GM23338 (cell line): ENCODE results near the gene SLC27A4. TPM values are rescaled to one million over a fixed set of nuclear protein-coding genes. Genes with fewer than 3 reads are reported as not detected.

ENCODE experiments used
- ATAC-seq: fragments of 200-7000 bp; cut with Tn5 transposase; 3 replicates; pipeline ENCODE4 v1.9.1; 2020
- DNase-seq: peaks from one replicate; pipeline ENCODE4 v3.0.0-alpha.2; 2015; ENCODE audit warnings: low spot score
- H2AFZ ChIP-seq: fragments of 200-600 bp; sonication (generic); 2 replicates; pipeline ENCODE4 v1.8.0; 2016; ENCODE audit warnings: antibody characterized with exemption, mild to moderate bottlenecking, moderate library complexity
- H3F3A ChIP-seq: fragments of 200-600 bp; sonication (generic); replicated peaks from 2 replicates; pipeline ENCODE4 v1.8.0; 2017; ENCODE audit warnings: antibody characterized with exemption, mixed run types, low read depth
- H3K27ac ChIP-seq: fragments of 200-600 bp; sonication (generic); 2 replicates; pipeline ENCODE4 v1.6.1; 2016; ENCODE audit warnings: low read depth
- H3K27me3 ChIP-seq: fragments of 200-600 bp; sonication (generic); 2 replicates; pipeline ENCODE4 v1.8.0; 2016; ENCODE audit warnings: mild to moderate bottlenecking, mixed run types, moderate library complexity; ENCODE audit not compliant: insufficient read depth
- H3K36me3 ChIP-seq: fragments of 200-600 bp; sonication (generic); 2 replicates; pipeline ENCODE4 v1.8.0; 2016; ENCODE audit warnings: mild to moderate bottlenecking; ENCODE audit not compliant: insufficient read depth
- H3K4me1 ChIP-seq: fragments of 200-600 bp; sonication (generic); 2 replicates; pipeline ENCODE4 v1.8.0; 2016; ENCODE audit warnings: mild to moderate bottlenecking, moderate library complexity; ENCODE audit not compliant: insufficient read depth
- H3K4me2 ChIP-seq: fragments of 200-600 bp; sonication (generic); 2 replicates; pipeline ENCODE4 v1.7.1; 2017; ENCODE audit warnings: mixed run types
- H3K4me3 ChIP-seq: fragments of 200-600 bp; sonication (generic); 2 replicates; pipeline ENCODE4 v1.6.1; 2016; ENCODE audit warnings: mixed run types
- H3K79me2 ChIP-seq: fragments of 200-600 bp; sonication (generic); replicated peaks from 2 replicates; pipeline ENCODE4 v1.8.0; 2017; ENCODE audit warnings: mild to moderate bottlenecking; ENCODE audit not compliant: insufficient read depth
- H3K9me2 ChIP-seq: fragments of 200-600 bp; sonication (generic); 2 replicates; pipeline ENCODE4 v1.8.0; 2017; ENCODE audit not compliant: insufficient read depth
- H4K20me1 ChIP-seq: fragments of 200-600 bp; sonication (generic); replicated peaks from 2 replicates; pipeline ENCODE4 v1.8.0; 2017; ENCODE audit warnings: mild to moderate bottlenecking; ENCODE audit not compliant: insufficient read depth
- H3K27ac Mint-ChIP-seq: 2 replicates; pipeline ENCODE4 v1.8.0; 2020; ENCODE audit warnings: inconsistent platforms, mild to moderate bottlenecking, moderate library complexity, mixed read lengths
- H3K27me3 Mint-ChIP-seq: 3 replicates; pipeline ENCODE4 v1.8.0; 2022; ENCODE audit warnings: low read depth, mild to moderate bottlenecking, moderate library complexity, mixed read lengths, inconsistent platforms; ENCODE audit not compliant: insufficient read depth, poor library complexity
- H3K36me3 Mint-ChIP-seq: 3 replicates; pipeline ENCODE4 v1.8.0; 2021; ENCODE audit warnings: low read depth, mild to moderate bottlenecking, inconsistent platforms, moderate library complexity, mixed read lengths
- H3K4me1 Mint-ChIP-seq: 3 replicates; pipeline ENCODE4 v1.8.0; 2020; ENCODE audit warnings: mild to moderate bottlenecking, inconsistent platforms, mixed read lengths
- H3K4me3 Mint-ChIP-seq: 3 replicates; pipeline ENCODE4 v1.8.0; 2021; ENCODE audit warnings: moderate library complexity, mild to moderate bottlenecking, inconsistent platforms, mixed read lengths
- H3K9me3 Mint-ChIP-seq: 3 replicates; pipeline ENCODE4 v1.8.0; 2020; ENCODE audit warnings: moderate library complexity, mild to moderate bottlenecking, inconsistent platforms, mixed read lengths
- CREB1 ChIP-seq: fragments of 250-450 bp; sonication (Bioruptor Pico); IDR thresholded peaks from 2 replicates; pipeline ENCODE4 v1.5.0; 2020; ENCODE audit warnings: low read depth, mild to moderate bottlenecking, moderate library complexity
- EZH2 ChIP-seq: fragments of 200-600 bp; sonication (generic); IDR thresholded peaks from one replicate; pipeline ENCODE4 v1.8.0; 2017; ENCODE audit warnings: antibody characterized with exemption, mild to moderate bottlenecking, low read depth; ENCODE audit not compliant: unreplicated experiment
- EZH2phosphoT487 ChIP-seq: fragments of 200-600 bp; sonication (generic); IDR thresholded peaks from one replicate; pipeline ENCODE4 v1.8.1; 2018; ENCODE audit warnings: antibody characterized with exemption; ENCODE audit not compliant: unreplicated experiment
- JUNB ChIP-seq: IDR thresholded peaks from one replicate; pipeline ENCODE4 v1.6.1; 2016; ENCODE audit warnings: antibody characterized with exemption; ENCODE audit not compliant: unreplicated experiment
- NANOG ChIP-seq: IDR thresholded peaks from 2 replicates; pipeline ENCODE4 v1.6.1; 2016; ENCODE audit warnings: antibody characterized with exemption, borderline replicate concordance
- POLR2AphosphoS5 ChIP-seq: IDR thresholded peaks from 2 replicates; pipeline ENCODE4 v1.6.1; 2016; ENCODE audit warnings: antibody characterized with exemption, low read depth
- STAT1 ChIP-seq: IDR thresholded peaks from one replicate; pipeline ENCODE4 v1.6.1; 2016; ENCODE audit warnings: antibody characterized with exemption; ENCODE audit not compliant: unreplicated experiment
- ZNF114 ChIP-seq: fragments of 250-450 bp; sonication (Bioruptor Pico); IDR thresholded peaks from 2 replicates; pipeline ENCODE4 v1.5.0; 2020; ENCODE audit warnings: mild to moderate bottlenecking, moderate library complexity
- ZNF331 ChIP-seq: fragments of 250-450 bp; sonication (Bioruptor Pico); IDR thresholded peaks from 2 replicates; pipeline ENCODE4 v1.5.0; 2020; ENCODE audit warnings: low read depth, mild to moderate bottlenecking, moderate library complexity
- polyA plus RNA-seq: library from polyadenylated mRNA; unstranded; fragments of >200 nt; fragmentation: Nextera tagmentation; extraction: Ambion mirVana; gene quantifications from 2 replicates; pipeline ENCODE4 v1.2.1, GENCODE V29; 2016
- total RNA-seq: library from RNA; depleted of rRNA; stranded (reverse); fragments of >200 nt; shearing (Covaris generic); gene quantifications from 2 replicates; pipeline ENCODE4 v1.2.3, GENCODE V29; 2014
- TF ChIP-seq, protein P1 (sequence below): IDR thresholded peaks from one replicate; pipeline ENCODE4 v1.6.1; 2018; ENCODE audit warnings: antibody characterized with exemption; ENCODE audit not compliant: unreplicated experiment
- TF ChIP-seq, protein P2 (sequence below): IDR thresholded peaks from 2 replicates; pipeline ENCODE4 v1.6.1; 2016; ENCODE audit warnings: antibody characterized with exemption
- TF ChIP-seq, protein P3 (sequence below), 2 experiments: fragments of 200-600 bp in 1 of 2; sonication (generic) in 1 of 2; conservative IDR thresholded peaks; 2 replicates each; pipeline versions ENCODE4 v1.5.1 to v1.6.1; 2016 to 2017; ENCODE audit warnings: antibody characterized with exemption in 2 of 2, low read depth in 2 of 2, mild to moderate bottlenecking in 2 of 2, moderate library complexity in 1 of 2

Gene SLC27A4
- total and polyA plus RNA-seq, 2 experiments from 2014 or later: 7.9 to 25.3 TPM

DNA sequence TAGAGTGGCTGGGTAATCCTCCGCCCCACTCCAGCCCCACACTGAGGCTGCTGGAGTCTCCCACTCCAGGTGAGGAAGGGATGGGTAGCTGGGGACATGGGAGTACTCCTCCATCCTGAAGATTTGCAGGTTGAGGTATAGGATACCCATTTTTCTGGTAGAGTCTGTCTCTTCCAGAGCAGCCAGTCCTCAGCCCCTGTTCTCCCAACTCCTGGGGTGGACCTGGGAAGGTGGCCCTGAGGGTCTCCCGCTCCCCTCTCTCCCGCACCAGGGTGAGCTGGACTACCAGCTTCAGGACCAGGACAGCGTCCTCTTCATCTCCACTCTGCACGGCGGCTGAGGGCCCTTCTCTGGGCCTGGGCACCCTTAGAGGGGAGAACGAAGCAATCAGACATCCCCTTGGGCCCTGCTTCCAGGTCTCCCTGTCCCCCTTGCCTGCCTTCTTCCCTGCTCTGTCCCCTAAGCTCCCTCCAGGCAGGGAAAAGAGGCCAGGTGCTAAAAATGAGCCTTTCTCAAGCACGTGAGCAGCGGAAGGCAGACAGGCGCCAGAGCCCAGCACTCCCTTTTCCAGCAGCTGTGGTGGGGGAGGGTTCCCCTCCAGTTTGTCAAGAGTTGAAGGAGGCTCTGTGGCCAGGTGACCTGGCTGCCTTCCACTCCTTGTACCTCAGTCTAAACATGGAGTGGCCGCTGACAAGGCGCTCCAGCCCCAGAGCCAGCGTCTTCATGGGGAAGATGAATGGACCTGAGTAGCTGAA lies 49.2 kb downstream of the SLC27A4 start:
- Histone ChIP-seq H3K79me2 (peaks cover 8% of the 10 kb centered on the region; the same call in 1 of the 2 replicates), H3K36me3 (peaks cover 10% of the 10 kb centered on the region; the same call in 1 of the 2 replicates), H3K27ac (no peak overlapping the region), H4K20me1 (peaks cover 39% of the 10 kb centered on the region), H3K4me3 (peak overlapping the region; percentile 30; the same call in 1 of the 2 replicates), H3K9me2 (no peaks in the 10 kb centered on the region), H3K4me1 (peaks cover 64% of the 10 kb centered on the region), H3F3A (peaks cover 31% of the 10 kb centered on the region), H3K27me3 (peaks cover 99% of the 10 kb centered on the region), H2AFZ (no peak overlapping the region), H3K4me2 (peak overlapping the region; percentile 91)
- peaks cover 91% of the 10 kb centered on the region for H3K27me3 Mint-ChIP-seq
- peaks cover 70% of the 10 kb centered on the region for H3K4me1 Mint-ChIP-seq
- peaks cover 33% of the 10 kb centered on the region for H3K36me3 Mint-ChIP-seq
- no peak overlapping the region for H3K27ac Mint-ChIP-seq
- ATAC-seq (peak; percentile 11), DNase-seq (peak; percentile 58)
- TF ChIP-seq, protein P1, sequence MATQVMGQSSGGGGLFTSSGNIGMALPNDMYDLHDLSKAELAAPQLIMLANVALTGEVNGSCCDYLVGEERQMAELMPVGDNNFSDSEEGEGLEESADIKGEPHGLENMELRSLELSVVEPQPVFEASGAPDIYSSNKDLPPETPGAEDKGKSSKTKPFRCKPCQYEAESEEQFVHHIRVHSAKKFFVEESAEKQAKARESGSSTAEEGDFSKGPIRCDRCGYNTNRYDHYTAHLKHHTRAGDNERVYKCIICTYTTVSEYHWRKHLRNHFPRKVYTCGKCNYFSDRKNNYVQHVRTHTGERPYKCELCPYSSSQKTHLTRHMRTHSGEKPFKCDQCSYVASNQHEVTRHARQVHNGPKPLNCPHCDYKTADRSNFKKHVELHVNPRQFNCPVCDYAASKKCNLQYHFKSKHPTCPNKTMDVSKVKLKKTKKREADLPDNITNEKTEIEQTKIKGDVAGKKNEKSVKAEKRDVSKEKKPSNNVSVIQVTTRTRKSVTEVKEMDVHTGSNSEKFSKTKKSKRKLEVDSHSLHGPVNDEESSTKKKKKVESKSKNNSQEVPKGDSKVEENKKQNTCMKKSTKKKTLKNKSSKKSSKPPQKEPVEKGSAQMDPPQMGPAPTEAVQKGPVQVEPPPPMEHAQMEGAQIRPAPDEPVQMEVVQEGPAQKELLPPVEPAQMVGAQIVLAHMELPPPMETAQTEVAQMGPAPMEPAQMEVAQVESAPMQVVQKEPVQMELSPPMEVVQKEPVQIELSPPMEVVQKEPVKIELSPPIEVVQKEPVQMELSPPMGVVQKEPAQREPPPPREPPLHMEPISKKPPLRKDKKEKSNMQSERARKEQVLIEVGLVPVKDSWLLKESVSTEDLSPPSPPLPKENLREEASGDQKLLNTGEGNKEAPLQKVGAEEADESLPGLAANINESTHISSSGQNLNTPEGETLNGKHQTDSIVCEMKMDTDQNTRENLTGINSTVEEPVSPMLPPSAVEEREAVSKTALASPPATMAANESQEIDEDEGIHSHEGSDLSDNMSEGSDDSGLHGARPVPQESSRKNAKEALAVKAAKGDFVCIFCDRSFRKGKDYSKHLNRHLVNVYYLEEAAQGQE: peak; percentile 71
- TF ChIP-seq EZH2: no peak
- no peaks in the 10 kb centered on the region for H3K9me3 Mint-ChIP-seq
- peak overlapping the region; percentile 10; the same call in 1 of the 3 replicates for H3K4me3 Mint-ChIP-seq

DNA sequence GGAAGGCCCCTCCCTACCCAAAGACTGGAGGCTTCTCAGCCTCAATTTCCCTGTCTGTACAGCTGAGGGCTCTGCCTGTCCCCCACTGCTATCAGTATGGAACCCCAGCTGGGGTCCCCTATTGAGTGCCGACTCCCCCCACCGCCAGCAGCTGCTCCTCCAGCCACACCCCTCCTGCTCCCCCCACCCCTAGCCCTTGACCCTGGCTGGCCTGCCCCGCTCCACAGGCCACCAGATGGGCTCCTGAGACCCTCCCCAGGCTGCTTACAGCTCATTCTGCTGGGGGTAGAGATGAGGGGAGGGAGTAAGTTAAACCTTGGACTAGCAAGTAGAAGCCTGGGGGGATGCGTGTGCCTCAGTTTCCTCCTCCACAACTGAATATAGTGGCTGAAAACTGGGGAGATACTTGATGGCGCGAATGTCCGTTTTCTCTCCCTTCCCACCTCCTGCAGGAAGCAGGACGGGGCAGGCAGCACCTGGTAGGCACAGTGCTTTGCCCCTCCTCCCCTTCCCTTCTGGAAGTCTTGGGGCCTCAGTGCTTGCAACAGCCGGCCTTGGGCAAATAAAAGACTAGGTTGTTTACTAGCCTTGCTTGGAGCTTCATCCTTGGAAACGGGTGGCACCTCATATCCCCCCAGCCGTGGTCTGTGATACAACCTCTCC lies 50.0 kb downstream of the SLC27A4 start:
- Histone ChIP-seq H2AFZ (no peak overlapping the region), H3K4me2 (peak overlapping the region; percentile 91), H3K36me3 (peaks cover 10% of the 10 kb centered on the region; the same call in 1 of the 2 replicates), H3K79me2 (0 out of 2 replicates have a peak, but pooled peaks cover under 1% of the 10 kb centered on the region), H3F3A (peaks cover 33% of the 10 kb centered on the region), H4K20me1 (peaks cover 35% of the 10 kb centered on the region), H3K27ac (no peak overlapping the region), H3K4me1 (peaks cover 64% of the 10 kb centered on the region), H3K27me3 (peaks cover 99% of the 10 kb centered on the region), H3K4me3 (peak overlapping the region; percentile 30; the same call in 1 of the 2 replicates), H3K9me2 (no peaks in the 10 kb centered on the region)
- Mint-ChIP-seq H3K27ac (no peak overlapping the region), H3K4me3 (peak overlapping the region; percentile 32; the same call in 1 of the 3 replicates), H3K36me3 (peaks cover 28% of the 10 kb centered on the region), H3K9me3 (no peaks in the 10 kb centered on the region), H3K27me3 (peaks cover 91% of the 10 kb centered on the region), H3K4me1 (peaks cover 66% of the 10 kb centered on the region)
- ATAC-seq: no peak
- no peak for DNase-seq
- TF ChIP-seq, protein P2, sequence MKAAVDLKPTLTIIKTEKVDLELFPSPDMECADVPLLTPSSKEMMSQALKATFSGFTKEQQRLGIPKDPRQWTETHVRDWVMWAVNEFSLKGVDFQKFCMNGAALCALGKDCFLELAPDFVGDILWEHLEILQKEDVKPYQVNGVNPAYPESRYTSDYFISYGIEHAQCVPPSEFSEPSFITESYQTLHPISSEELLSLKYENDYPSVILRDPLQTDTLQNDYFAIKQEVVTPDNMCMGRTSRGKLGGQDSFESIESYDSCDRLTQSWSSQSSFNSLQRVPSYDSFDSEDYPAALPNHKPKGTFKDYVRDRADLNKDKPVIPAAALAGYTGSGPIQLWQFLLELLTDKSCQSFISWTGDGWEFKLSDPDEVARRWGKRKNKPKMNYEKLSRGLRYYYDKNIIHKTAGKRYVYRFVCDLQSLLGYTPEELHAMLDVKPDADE: no peak
- TF ChIP-seq, protein P3, sequence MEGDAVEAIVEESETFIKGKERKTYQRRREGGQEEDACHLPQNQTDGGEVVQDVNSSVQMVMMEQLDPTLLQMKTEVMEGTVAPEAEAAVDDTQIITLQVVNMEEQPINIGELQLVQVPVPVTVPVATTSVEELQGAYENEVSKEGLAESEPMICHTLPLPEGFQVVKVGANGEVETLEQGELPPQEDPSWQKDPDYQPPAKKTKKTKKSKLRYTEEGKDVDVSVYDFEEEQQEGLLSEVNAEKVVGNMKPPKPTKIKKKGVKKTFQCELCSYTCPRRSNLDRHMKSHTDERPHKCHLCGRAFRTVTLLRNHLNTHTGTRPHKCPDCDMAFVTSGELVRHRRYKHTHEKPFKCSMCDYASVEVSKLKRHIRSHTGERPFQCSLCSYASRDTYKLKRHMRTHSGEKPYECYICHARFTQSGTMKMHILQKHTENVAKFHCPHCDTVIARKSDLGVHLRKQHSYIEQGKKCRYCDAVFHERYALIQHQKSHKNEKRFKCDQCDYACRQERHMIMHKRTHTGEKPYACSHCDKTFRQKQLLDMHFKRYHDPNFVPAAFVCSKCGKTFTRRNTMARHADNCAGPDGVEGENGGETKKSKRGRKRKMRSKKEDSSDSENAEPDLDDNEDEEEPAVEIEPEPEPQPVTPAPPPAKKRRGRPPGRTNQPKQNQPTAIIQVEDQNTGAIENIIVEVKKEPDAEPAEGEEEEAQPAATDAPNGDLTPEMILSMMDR (conservative IDR thresholded peaks at IDR 0.05; ENCODE audit: low read depth in 2 of 2): no peak
- TF ChIP-seq POLR2AphosphoS5 (no peak), ZNF331 (CRISPR knock-in tag) (no peak), JUNB (no peak), NANOG (no peak), EZH2phosphoT487 (no peak), STAT1 (no peak), ZNF114 (CRISPR knock-in tag) (no peak), EZH2 (no peak), CREB1 (CRISPR knock-in tag) (no peak)
- TF ChIP-seq, protein P1: no peak
